Adrenal gland (tissue), 12 donors: ENCODE measurements around the gene C2orf69. TPM values are rescaled to one million over a fixed set of nuclear protein-coding genes. Genes with fewer than 3 reads are reported as not detected.

ENCODE experiments used
- DNase-seq, 7 donors: peaks; one replicate each; pipeline ENCODE4 v3.0.0-alpha.2; 2019 to 2020
- H3K27ac ChIP-seq, 5 donors: fragments of 200-600 bp; sonication (generic) in 4 of 5; 1 replicate in 3 of 5; 2 replicates in 2 of 5; pipeline versions ENCODE4 v1.5.1 to v1.8.0; 2016 to 2020; ENCODE audit warnings: mild to moderate bottlenecking in 1 of 5
- H3K27me3 ChIP-seq: fragments of 200-600 bp; 2 replicates; pipeline ENCODE4 v1.8.0; 2021
- H3K36me3 ChIP-seq, 2 donors: fragments of 200-600 bp; replicated peaks in 1 of 2; 1 replicate in 1 of 2; 2 replicates in 1 of 2; pipeline versions ENCODE4 v1.5.1 to v1.8.0; 2018 to 2022
- H3K4me1 ChIP-seq, 2 donors: fragments of 200-600 bp; replicated peaks in 1 of 2; 1 replicate in 1 of 2; 2 replicates in 1 of 2; pipeline versions ENCODE4 v1.5.1 to v1.8.0; 2018 to 2021
- H3K4me3 ChIP-seq, 4 donors: fragments of 200-600 bp; sonication (generic) in 3 of 4; one replicate each; pipeline ENCODE4 v1.5.1; 2016 to 2018
- H3K9me3 ChIP-seq, 3 donors: fragments of 200-600 bp; sonication (generic) in 1 of 3; replicated peaks in 1 of 3; 1 replicate in 2 of 3; 2 replicates in 1 of 3; pipeline versions ENCODE4 v1.5.1 to v1.8.0; 2016 to 2021
- CTCF ChIP-seq, 6 experiments: fragments of 450-650 bp in 4 of 6; fragments of 200-600 bp in 2 of 6; sonication (generic) in 1 of 6; IDR thresholded peaks; 1 replicate in 5 of 6; 2 replicates in 1 of 6; pipeline versions ENCODE4 v1.5.1 to v1.8.0; 2016 to 2021; ENCODE audit warnings: antibody characterized with exemption in 6 of 6, mild to moderate bottlenecking in 2 of 6, moderate library complexity in 1 of 6
- POLR2A ChIP-seq, 2 donors: fragments of 450-650 bp; IDR thresholded peaks; one replicate each; pipeline ENCODE4 v1.6.1; 2017; ENCODE audit warnings: antibody characterized with exemption in 2 of 2, mild to moderate bottlenecking in 2 of 2, moderate library complexity in 1 of 2
- WGBS, 4 donors: extraction: QIAGEN DNeasy Blood & Tissue Kit in 2 of 4; methylation state at CpG; one replicate each; pipeline versions ENCODE4 v1.1.5 to v1.1.7; 2013 to 2017; 5-methylcytosine and 5-hydroxymethylcytosine counted together
- intact Hi-C, 2 donors: fragments of 100-400 bp; cut with DNase I; formaldehyde crosslinking; loops; one replicate each; pipeline versions ENCODE4 v1.14.1 to v1.15.0; 2022 to 2023
- polyA plus RNA-seq, 3 donors: library from polyadenylated mRNA; stranded (reverse); fragments of 200-250 nt in 2 of 3; fragments of 350-450 nt in 1 of 3; fragmentation: Illumina TruSeq in 1 of 3; extraction: RNeasy Lipid Tissue Mini Kit (QIAGEN cat#74804) in 1 of 3; gene quantifications; one replicate each; pipeline ENCODE4 v1.2.3, GENCODE V29; 2013 to 2014
- total RNA-seq, 9 donors: library from RNA; depleted of rRNA in 4 of 9; stranded (reverse); fragments of >200 nt in 4 of 9; fragments of 120-200 nt in 1 of 9; fragmentation: NEBNext Ultra II Directional in 1 of 9; extraction: Animal tissue kit (Norgen Biotek cat#: 25700) in 1 of 9; gene quantifications; one replicate each; pipeline versions ENCODE4 v1.1.0 to v1.2.4, GENCODE V29; 2013 to 2023
- donor health status: healthy with polysubstance abuse.
- donor health status: Bipolar disorder and iron deficiency.
- donor health status: DM: yes; HTN: yes; CAD: no.
- donor health status: DM: no; HTN: no; CAD: no.
- donor health status: DM: no; HTN: no; CAD: no.
- donor health status: DM: yes; HTN: yes; CAD: no.

C2orf69 gene
- total and polyA plus RNA-seq, 12 donors = 7.8 to 26.8 (median 19.5) TPM

- WGBS, 4 donors = 67 to 76% (median 72%) methylated on average over 4 of the region's 4 CpGs
These were observed 21.3 kb downstream of the C2orf69 start for GRCh38 chr2:199932312-199932855.

GRCh38 chr2:199933466-199933865, 22.4 kb downstream of the C2orf69 start:
- Histone ChIP-seq H3K9me3 (no peaks in the 10 kb centered on the region), H3K4me3 (no peak overlapping the region), H3K27me3 (no peaks in the 10 kb centered on the region), H3K27ac (no peak overlapping the region), H3K4me1 (peaks cover 9 to 53% of the 10 kb centered on the region in 2 donors), H3K36me3 (peaks cover 0 to 39% of the 10 kb centered on the region in 2 donors)
- no peak for DNase-seq
- TF ChIP-seq CTCF (IDR thresholded peaks at IDR 0.05) = no peak
- TF ChIP-seq POLR2A (IDR thresholded peaks at IDR 0.05) = no peak
- intact Hi-C loops = no loop called here
- WGBS, 4 donors = 29 to 43% (median 34%) methylated on average over 3 of the region's 3 CpGs

More at GRCh38 chr2:199932312-199932855, 21.3 kb downstream of the C2orf69 start:
- no peak for TF ChIP-seq CTCF (IDR thresholded peaks at IDR 0.05)
- TF ChIP-seq POLR2A (IDR thresholded peaks at IDR 0.05) = no peak
- peaks cover 9 to 53% of the 10 kb centered on the region in 2 donors for H3K4me1 ChIP-seq
- no peaks in the 10 kb centered on the region for H3K27me3 ChIP-seq
- H3K36me3 ChIP-seq = peaks cover 0 to 33% of the 10 kb centered on the region in 2 donors
- H3K9me3 ChIP-seq = no peaks in the 10 kb centered on the region
- H3K4me3 ChIP-seq = no peak overlapping the region
- peak in 4 of 7 donors; percentile 26 to 41 (median 37) for DNase-seq
- H3K27ac ChIP-seq = peak overlapping the region in 1 of 5 donors; percentile 30
- intact Hi-C loops = no loop called here

- Histone ChIP-seq H3K36me3 (peaks cover 0 to 36% of the 10 kb centered on the region in 2 donors), H3K27me3 (no peaks in the 10 kb centered on the region), H3K27ac (no peak overlapping the region), H3K4me1 (peaks cover 9 to 41% of the 10 kb centered on the region in 2 donors), H3K4me3 (no peak overlapping the region), H3K9me3 (no peaks in the 10 kb centered on the region)
- 80 to 94% (median 89%) methylated on average over 2 of the region's 2 CpGs for WGBS, 4 donors
- DNase-seq = no peak
- TF ChIP-seq CTCF (IDR thresholded peaks at IDR 0.05) = no peak
- no peak for TF ChIP-seq POLR2A (IDR thresholded peaks at IDR 0.05)
- intact Hi-C loops = no loop called here
These were observed 25.5 kb downstream of the C2orf69 start for GRCh38 chr2:199936554-199936953.

- no peak overlapping the region for H3K27ac ChIP-seq
- H3K4me3 ChIP-seq = no peak overlapping the region
- H3K36me3 ChIP-seq = peaks cover 0 to 15% of the 10 kb centered on the region in 2 donors
- intact Hi-C loops = loop anchor here in 1 of 2 donors (10.0 kb wide), 1 partner anchor 86 kb away; the partner anchor contains the start of gene FTCDNL1
- no peaks in the 10 kb centered on the region for H3K27me3 ChIP-seq
- TF ChIP-seq POLR2A (IDR thresholded peaks at IDR 0.05) (no peak), CTCF (IDR thresholded peaks at IDR 0.05) (peak; percentile 18 to 64 (median 46))
- H3K9me3 ChIP-seq = no peaks in the 10 kb centered on the region
- peak in 4 of 7 donors; percentile 28 to 51 (median 40) for DNase-seq
- whole genome bisulfite sequencing, 4 donors = 62 to 79% (median 75%) methylated on average over 2 of the region's 2 CpGs
- peaks cover 12 to 19% of the 10 kb centered on the region in 2 donors for H3K4me1 ChIP-seq
These were observed 29.3 kb downstream of the C2orf69 start for GRCh38 chr2:199940373-199940772.
